ENCODE measurements around the gene ITIH5. TPM values are rescaled to one million over a fixed set of nuclear protein-coding genes. Genes with fewer than 3 reads are reported as not detected.

ITIH5 gene
- total and polyA plus RNA-seq, 2 donors (not counting 1 experiment from before 2014, with no cell fraction given) = not detected

DNA sequence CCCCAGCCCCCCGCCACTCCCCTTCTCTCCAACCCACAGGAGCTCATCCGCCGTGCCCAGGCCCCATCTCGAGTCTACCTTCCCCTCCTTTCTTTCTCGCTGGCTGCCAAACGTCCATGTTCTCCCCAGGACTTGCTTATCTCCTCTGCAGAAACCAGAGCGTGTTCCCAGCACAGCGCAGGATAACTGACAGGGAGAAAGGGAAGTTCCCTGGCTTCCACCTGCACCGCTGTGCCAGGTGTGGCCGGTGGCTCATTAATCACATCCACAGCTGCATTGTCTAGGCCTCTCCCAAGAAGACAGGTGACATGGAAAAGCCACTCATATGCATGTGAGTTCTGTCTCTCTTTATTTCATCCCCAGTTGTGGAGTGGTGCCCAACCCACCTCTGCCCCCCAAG lies 113.2 kb downstream of the ITIH5 start:
- ChIA-PET POLR2A (no interaction called here), CTCF (interaction anchor here (1.0 kb wide), 1 partner anchor 206 kb away, joined by 3 read pairs; no protein-coding TSS in a partner anchor)
- no peaks in the 10 kb centered on the region for H3K79me2 ChIP-seq (ENCODE audit: control insufficient read depth, insufficient read depth, low read length)
- Mint-ChIP-seq H3K4me3 (no peak overlapping the region), H3K27ac (no peak overlapping the region), H3K27me3 (peaks cover 6% of the 10 kb centered on the region), H3K9me3 (ENCODE audit: insufficient read depth) (no peaks in the 10 kb centered on the region), H3K4me1 (no peaks in the 10 kb centered on the region)
- H3K27ac ChIP-seq (ENCODE audit: low read length in 2 of 2) = no peak overlapping the region
- H3K4me3 ChIP-seq (ENCODE audit: control extremely low read depth in 1 of 5, extremely low read depth in 1 of 5, insufficient read depth in 1 of 5, low read depth in 2 of 5, low read length in 4 of 5) = no peak overlapping the region
- H3K9me3 ChIP-seq (ENCODE audit: control extremely low read depth in 1 of 3, control insufficient read depth in 2 of 3, insufficient read depth in 1 of 3, low read length in 2 of 3) = no peaks in the 10 kb centered on the region
- H3K36me3 ChIP-seq (replicated peaks in 1 of 2; ENCODE audit: control extremely low read depth in 1 of 2, control insufficient read depth in 1 of 2, extremely low read depth in 1 of 2, insufficient read depth in 2 of 2, low read length in 1 of 2) = no peaks in the 10 kb centered on the region
- no peak overlapping the region for H3K4me2 ChIP-seq (replicated peaks; ENCODE audit: low read depth, low read length, poor library complexity, severe bottlenecking)
- no peaks in the 10 kb centered on the region for H3K27me3 ChIP-seq (replicated peaks in 1 of 4; ENCODE audit: control extremely low read depth in 1 of 4, control insufficient read depth in 3 of 4, insufficient read depth in 4 of 4, low read length in 3 of 4)
- WGBS (ENCODE audit: insufficient coverage) = 93% methylated on average over 8 of the region's 10 CpGs
- no peak overlapping the region for H2AFZ ChIP-seq (ENCODE audit: insufficient read depth, low read depth, low read length, poor library complexity, severe bottlenecking)
- TF ChIP-seq EZH2 (IDR thresholded peaks at IDR 0.05; ENCODE audit: borderline replicate concordance, insufficient read depth, low read depth, low read length, poor library complexity, severe bottlenecking) = no peak
- DNase-seq (no peak), ATAC-seq (ENCODE audit: low read depth) (no peak)
- H3K4me1 ChIP-seq (ENCODE audit: control insufficient read depth in 2 of 2, insufficient read depth in 2 of 2, low read length in 2 of 2) = no peaks in the 10 kb centered on the region
- H3K9ac ChIP-seq (ENCODE audit: low read length) = no peak overlapping the region
- intact Hi-C loops (cut with micrococcal nuclease) = no loop called here
- H4K20me1 ChIP-seq (ENCODE audit: control insufficient read depth, insufficient read depth, low read length, poor library complexity, severe bottlenecking) = no peaks in the 10 kb centered on the region

DNA sequence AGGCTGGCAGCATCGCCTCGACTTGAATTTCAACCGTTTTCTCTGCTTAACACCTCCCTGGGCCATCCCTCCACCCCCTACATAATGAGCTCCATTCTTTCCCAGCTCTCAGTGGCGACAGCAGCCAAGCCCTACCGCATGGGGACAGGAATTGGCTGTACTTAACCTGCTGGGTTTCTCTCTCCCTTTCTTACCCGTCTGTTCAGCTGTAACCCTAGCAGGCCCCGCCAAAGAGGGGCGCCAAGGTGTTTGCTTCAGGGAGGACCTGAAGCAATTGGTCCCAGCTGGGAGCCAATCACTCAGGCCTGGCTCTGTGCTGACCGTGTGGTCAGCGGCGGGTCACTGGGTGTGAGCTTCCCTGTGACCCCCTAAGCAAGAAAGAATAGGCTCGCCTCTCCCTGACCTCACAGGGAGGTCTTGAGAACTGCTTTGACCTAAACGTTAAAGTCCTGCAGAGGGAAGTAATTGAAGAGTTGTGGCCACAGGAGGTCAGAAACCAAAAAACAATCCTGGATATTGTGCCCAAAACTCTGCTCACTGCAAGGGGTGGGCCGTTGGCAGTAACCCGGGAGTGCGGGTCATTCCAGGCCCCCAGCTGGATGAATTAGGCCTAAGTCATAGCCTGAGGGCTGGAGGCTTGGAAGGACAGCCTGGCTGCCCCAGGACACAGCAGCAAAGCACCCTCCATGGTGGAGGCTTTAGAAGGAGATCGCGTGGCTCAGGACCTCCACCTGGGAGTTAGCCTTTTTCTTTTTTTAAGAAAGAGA lies 114.6 kb downstream of the ITIH5 start:
- Mint-ChIP-seq H3K27ac (no peak overlapping the region), H3K4me3 (no peak overlapping the region)

More for the DNA sequence above, 114.6 kb downstream of the ITIH5 start:
- no peaks in the 10 kb centered on the region for H3K9me3 Mint-ChIP-seq (ENCODE audit: insufficient read depth)
- Histone ChIP-seq H3K9me3 (ENCODE audit: control extremely low read depth in 1 of 3, control insufficient read depth in 2 of 3, insufficient read depth in 1 of 3, low read length in 2 of 3) (peaks cover 0 to 3% (median 0%) of the 10 kb centered on the region in 3 donors), H3K79me2 (ENCODE audit: control insufficient read depth, insufficient read depth, low read length) (no peaks in the 10 kb centered on the region), H3K9ac (ENCODE audit: low read length) (no peak overlapping the region), H3K4me3 (ENCODE audit: control extremely low read depth in 1 of 5, extremely low read depth in 1 of 5, insufficient read depth in 1 of 5, low read depth in 2 of 5, low read length in 4 of 5) (no peak overlapping the region), H3K4me1 (ENCODE audit: control insufficient read depth in 2 of 2, insufficient read depth in 2 of 2, low read length in 2 of 2) (no peaks in the 10 kb centered on the region), H4K20me1 (ENCODE audit: control insufficient read depth, insufficient read depth, low read length, poor library complexity, severe bottlenecking) (no peaks in the 10 kb centered on the region), H3K27me3 (replicated peaks in 1 of 4; ENCODE audit: control extremely low read depth in 1 of 4, control insufficient read depth in 3 of 4, insufficient read depth in 4 of 4, low read length in 3 of 4) (no peaks in the 10 kb centered on the region), H3K36me3 (replicated peaks in 1 of 2; ENCODE audit: control extremely low read depth in 1 of 2, control insufficient read depth in 1 of 2, extremely low read depth in 1 of 2, insufficient read depth in 2 of 2, low read length in 1 of 2) (no peaks in the 10 kb centered on the region), H3K27ac (ENCODE audit: low read length in 2 of 2) (no peak overlapping the region), H3K4me2 (replicated peaks; ENCODE audit: low read depth, low read length, poor library complexity, severe bottlenecking) (no peak overlapping the region), H2AFZ (ENCODE audit: insufficient read depth, low read depth, low read length, poor library complexity, severe bottlenecking) (no peak overlapping the region)
- H3K4me1 Mint-ChIP-seq = no peaks in the 10 kb centered on the region
- no peak for TF ChIP-seq EZH2 (IDR thresholded peaks at IDR 0.05; ENCODE audit: borderline replicate concordance, insufficient read depth, low read depth, low read length, poor library complexity, severe bottlenecking)
- TF ChIP-seq, protein P1, sequence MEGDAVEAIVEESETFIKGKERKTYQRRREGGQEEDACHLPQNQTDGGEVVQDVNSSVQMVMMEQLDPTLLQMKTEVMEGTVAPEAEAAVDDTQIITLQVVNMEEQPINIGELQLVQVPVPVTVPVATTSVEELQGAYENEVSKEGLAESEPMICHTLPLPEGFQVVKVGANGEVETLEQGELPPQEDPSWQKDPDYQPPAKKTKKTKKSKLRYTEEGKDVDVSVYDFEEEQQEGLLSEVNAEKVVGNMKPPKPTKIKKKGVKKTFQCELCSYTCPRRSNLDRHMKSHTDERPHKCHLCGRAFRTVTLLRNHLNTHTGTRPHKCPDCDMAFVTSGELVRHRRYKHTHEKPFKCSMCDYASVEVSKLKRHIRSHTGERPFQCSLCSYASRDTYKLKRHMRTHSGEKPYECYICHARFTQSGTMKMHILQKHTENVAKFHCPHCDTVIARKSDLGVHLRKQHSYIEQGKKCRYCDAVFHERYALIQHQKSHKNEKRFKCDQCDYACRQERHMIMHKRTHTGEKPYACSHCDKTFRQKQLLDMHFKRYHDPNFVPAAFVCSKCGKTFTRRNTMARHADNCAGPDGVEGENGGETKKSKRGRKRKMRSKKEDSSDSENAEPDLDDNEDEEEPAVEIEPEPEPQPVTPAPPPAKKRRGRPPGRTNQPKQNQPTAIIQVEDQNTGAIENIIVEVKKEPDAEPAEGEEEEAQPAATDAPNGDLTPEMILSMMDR (IDR thresholded peaks at IDR 0.05) = no peak
- ATAC-seq (ENCODE audit: low read depth) = no peak
- WGBS (ENCODE audit: insufficient coverage) = 94% methylated on average over 14 of the region's 18 CpGs
- no peak for DNase-seq
- peaks cover 7% of the 10 kb centered on the region for H3K27me3 Mint-ChIP-seq
- intact Hi-C loops (cut with micrococcal nuclease) = no loop called here
- POLR2A ChIA-PET = no interaction called here
- CTCF ChIA-PET = no interaction called here
